ENCODE measurements around the gene BTBD1. TPM values are rescaled to one million over a fixed set of nuclear protein-coding genes. Genes with fewer than 3 reads are reported as not detected.

BTBD1 gene
- total RNA-seq, 2 donors from 2014 or later, result 116 to 206 TPM

GRCh38 chr15:83102346-83102745, 35.3 kb upstream of the BTBD1 start:
- Histone ChIP-seq H3K9me3 (no peaks in the 10 kb centered on the region), H3K4me1 (peaks cover 0 to 19% of the 10 kb centered on the region in 2 donors), H3K4me3 (no peak overlapping the region), H3K36me3 (no peaks in the 10 kb centered on the region), H3K27ac (no peak overlapping the region), H3K27me3 (no peaks in the 10 kb centered on the region)
- TF ChIP-seq CTCF (IDR thresholded peaks at IDR 0.05), result no peak
- DNase-seq (ENCODE audit: low spot score), result peak; percentile 23

- DNase-seq (ENCODE audit: low spot score), result peak; percentile 56
- Histone ChIP-seq H3K9me3 (no peaks in the 10 kb centered on the region), H3K4me3 (no peak overlapping the region), H3K4me1 (peaks cover 0 to 19% of the 10 kb centered on the region in 2 donors), H3K27me3 (no peaks in the 10 kb centered on the region), H3K36me3 (no peaks in the 10 kb centered on the region), H3K27ac (no peak overlapping the region)
- no peak for TF ChIP-seq CTCF (IDR thresholded peaks at IDR 0.05)
Observed at GRCh38 chr15:83100097-83100646, 33.1 kb upstream of the BTBD1 start.

- Histone ChIP-seq H3K36me3 (no peaks in the 10 kb centered on the region), H3K27me3 (no peaks in the 10 kb centered on the region), H3K27ac (no peak overlapping the region), H3K4me3 (no peak overlapping the region), H3K4me1 (peaks cover 0 to 19% of the 10 kb centered on the region in 2 donors), H3K9me3 (no peaks in the 10 kb centered on the region)
- DNase-seq (ENCODE audit: low spot score), result no peak
- no peak for TF ChIP-seq CTCF (IDR thresholded peaks at IDR 0.05)
Observed at GRCh38 chr15:83099290-83099689, 32.2 kb upstream of the BTBD1 start.

GRCh38 chr15:83098079-83098478, 31.0 kb upstream of the BTBD1 start:
- H3K9me3 ChIP-seq, result no peaks in the 10 kb centered on the region
- H3K4me3 ChIP-seq, result no peak overlapping the region
- DNase-seq (ENCODE audit: low spot score), result no peak
- H3K4me1 ChIP-seq, result peaks cover 0 to 19% of the 10 kb centered on the region in 2 donors
- no peaks in the 10 kb centered on the region for H3K36me3 ChIP-seq
- no peaks in the 10 kb centered on the region for H3K27me3 ChIP-seq
- no peak for TF ChIP-seq CTCF (IDR thresholded peaks at IDR 0.05)
- H3K27ac ChIP-seq, result no peak overlapping the region

- Histone ChIP-seq H3K4me1 (peaks cover 0 to 7% of the 10 kb centered on the region in 2 donors), H3K36me3 (no peaks in the 10 kb centered on the region), H3K27me3 (no peaks in the 10 kb centered on the region), H3K27ac (no peak overlapping the region), H3K4me3 (no peak overlapping the region), H3K9me3 (no peaks in the 10 kb centered on the region)
- TF ChIP-seq CTCF (IDR thresholded peaks at IDR 0.05), result no peak
- DNase-seq (ENCODE audit: low spot score), result peak; percentile 54
Observed at GRCh38 chr15:83094583-83094982, 27.5 kb upstream of the BTBD1 start.

Measured in right atrium auricular region (tissue), 2 donors.